ENCODE data around the gene MMP21.

Gene MMP21

DNA sequence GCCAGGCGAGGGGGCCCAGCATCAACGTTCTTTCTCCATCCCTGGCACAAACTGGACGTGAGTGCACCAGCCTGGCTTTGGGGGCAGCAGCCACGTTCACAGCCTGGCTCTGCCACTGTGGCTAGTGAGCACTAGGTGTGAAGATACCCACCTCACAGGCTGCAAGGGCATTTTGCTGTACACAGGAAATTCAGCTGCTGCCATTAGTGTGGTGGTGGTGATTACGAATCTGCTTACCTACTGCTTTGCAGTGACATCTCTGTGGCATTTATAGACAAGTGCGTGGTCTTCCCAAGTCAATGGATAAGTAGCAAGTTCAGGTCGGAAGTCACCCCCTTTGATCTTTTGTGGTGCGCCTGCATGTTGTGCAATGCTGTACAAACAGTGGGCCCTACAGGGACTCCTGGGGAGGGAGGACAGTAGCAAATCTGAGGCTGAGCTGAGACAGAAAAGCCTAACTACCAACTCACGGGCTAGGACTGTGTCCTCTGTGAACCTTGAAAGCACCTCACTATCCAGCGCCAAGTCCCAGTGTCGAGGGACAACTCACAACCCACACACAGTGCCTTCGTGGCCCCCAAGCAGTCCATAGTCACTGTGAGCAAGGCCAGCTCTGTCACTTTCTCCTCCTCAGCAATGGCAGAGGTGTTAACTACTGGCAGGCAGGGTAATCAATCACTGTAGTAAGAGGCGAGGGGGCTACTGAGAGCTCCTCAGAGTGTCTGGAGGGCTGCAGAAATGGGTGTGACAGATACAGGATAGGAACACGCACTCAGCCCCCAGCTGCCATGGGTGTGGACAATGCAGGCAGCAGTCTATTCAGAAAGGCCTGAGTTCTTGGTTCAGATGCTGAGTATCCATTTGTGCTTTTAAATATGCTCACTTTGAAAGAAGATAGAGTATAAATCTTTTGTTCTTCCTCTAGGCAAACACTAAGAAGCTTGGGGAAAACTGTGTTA is 17.0 kb upstream of the MMP21 start:
- DNase-seq (ENCODE audit: low spot score) = no peak

DNA sequence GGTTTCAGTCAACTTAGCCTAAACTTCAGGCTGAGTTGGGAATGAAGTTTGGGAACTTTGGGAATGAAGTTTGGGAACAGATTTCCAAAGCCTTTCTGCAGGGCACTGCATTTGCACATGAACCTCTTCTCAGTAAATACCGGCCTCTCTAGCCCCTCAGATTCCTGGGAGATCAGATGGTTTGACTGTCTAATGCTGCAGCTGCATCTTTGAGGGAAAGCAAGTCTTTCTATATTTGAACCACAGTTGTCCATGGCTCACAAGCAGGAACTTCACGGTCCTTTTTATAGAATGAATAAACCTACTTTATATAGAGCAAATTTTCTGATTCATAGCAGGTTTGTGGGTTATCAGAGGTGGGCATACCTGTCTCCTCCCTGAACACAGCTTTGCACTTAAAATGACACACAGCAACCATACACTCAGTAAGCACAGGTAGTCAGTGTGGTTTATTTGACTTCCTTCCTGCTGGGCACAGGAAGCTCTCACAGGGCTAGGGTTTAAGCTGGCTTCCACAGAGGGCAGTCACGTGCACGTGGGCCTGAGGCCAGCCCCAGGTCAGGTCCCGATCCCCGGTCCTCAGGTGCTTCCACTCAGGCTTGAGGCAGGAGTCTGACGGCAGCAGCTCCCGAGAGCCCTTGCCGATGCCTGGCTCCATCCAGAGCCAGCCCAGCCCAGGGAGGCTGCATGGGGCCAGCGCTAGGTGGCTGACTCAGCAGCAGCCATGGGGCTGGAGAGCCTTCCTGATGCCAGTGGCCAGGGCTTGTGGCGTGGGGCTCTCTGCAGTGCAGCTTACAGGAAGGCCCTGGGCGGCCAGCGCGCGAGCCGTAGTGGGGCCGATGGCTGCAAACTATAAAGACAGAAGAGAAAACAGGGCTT is 12.8 kb upstream of the MMP21 start:
- no peak for DNase-seq (ENCODE audit: low spot score)

DNA sequence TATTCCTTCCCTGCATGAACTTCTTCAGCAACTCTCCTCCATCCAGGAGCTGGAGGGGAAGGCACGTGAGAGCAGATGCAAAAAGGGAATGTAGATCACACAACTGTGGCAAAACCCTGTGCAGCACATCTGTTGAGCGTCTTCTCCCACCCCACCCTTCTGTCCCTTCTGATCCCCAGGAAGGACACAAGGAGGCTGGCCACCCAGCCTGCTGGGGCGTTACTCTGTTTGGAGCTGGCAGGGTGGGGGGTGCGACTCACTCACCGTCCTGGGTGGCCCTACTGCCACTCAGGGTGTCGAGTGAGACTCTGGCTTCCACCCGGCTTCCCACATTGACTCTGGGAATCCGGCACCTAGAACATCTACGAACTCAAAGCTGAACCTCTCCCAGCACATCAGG is 10.2 kb upstream of the MMP21 start:
- DNase-seq (ENCODE audit: low spot score) = no peak

DNA sequence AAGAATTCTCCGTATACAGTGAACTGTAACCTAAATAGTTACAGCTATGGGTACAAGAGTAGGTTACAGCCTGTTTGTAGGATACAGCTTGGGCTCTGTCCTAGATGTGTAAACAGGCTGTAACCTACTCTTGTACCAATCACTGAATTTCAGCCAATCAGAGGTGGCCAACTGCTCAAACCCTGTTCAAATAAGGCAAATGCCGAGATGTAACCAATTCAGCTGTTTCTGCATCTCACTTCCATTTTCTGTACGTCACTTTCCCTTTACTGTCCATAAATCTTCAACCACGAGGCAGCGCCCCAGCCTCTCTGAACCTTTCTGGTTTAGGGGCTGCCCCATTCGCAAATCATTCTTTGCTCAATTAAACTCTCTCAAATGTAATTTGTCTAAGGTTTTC is 8.3 kb upstream of the MMP21 start:
- no peak for DNase-seq (ENCODE audit: low spot score)

DNA sequence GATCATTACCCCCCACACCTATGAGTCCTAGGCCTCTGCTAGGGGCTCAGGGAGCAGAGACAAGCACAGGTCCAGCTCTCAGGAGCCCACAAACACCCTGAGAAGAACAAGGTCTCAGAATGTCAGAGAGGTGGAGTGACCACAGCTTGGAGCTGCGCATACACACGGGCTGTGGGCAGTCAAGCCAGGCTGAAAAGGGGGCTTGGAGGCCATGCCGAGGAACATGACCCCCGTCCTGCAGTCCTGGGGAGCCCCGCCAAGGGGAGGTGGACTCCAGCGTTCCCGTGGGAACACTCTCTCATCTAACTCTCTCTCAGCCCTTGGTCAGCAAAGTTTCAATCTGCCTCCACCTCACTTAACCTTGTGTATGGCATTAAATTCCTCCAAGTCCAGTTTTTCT is 7.8 kb upstream of the MMP21 start:
- no peak for DNase-seq (ENCODE audit: low spot score)

DNA sequence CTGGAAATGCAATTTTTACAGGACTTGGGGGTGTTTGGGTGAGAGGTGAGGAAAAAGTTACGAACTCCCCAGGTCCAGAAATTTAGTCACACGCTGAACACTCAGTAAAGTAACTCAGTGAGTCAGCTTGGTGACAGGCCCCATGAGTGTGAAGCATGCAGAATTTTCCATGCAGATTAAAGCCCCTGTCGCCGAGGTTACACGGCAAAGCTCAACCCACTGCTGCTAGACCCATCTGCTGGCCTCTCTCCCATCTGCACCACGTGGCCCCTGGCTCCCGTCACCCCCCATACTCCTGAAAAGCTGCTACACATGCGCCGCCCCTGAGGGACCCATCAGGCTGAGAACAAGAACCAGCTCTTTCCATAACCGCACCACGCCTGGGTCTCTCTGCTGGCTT is 7.0 kb upstream of the MMP21 start:
- DNase-seq (ENCODE audit: low spot score) = no peak

DNA sequence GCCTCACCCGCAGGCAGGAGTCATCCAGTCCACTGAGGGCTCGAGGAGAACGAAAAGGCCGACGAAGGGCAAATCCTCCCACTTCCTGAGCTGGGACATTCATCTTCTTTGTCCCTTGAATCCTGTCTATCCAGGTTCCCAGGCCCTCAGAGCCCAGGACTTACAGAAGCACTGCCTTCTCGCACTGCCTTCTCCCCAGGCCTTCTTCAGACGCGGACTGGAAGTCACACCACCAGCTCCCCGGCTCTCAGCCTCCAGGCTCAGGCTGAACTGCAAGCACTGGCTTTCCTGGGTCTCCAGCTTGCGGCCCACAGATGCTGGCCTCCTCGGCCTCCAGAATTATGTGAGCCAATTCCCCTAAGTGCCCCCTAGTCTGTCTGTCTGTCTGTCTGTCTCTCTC is 6.4 kb upstream of the MMP21 start:
- no peak for DNase-seq (ENCODE audit: low spot score)

DNA sequence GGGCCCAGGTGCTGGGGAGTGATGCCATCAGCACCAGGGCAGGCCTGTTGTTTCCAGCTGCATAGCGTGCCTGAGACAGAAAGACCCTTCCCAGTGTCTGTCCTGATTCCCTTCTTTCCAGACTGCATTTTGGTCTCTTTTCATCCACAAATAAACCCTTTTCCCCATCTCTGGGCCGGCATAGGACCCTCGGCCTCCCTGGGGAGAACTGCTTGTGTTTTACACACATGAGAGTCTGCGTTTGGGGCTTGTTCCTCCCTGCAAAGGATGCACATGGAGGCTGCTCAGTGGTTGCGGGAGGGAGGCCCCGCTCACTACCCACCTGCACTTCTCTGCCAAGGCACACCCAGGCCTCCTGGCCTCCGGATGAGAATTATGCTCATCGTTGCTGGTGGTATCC is 5.8 kb upstream of the MMP21 start:
- DNase-seq (ENCODE audit: low spot score) = no peak

DNA sequence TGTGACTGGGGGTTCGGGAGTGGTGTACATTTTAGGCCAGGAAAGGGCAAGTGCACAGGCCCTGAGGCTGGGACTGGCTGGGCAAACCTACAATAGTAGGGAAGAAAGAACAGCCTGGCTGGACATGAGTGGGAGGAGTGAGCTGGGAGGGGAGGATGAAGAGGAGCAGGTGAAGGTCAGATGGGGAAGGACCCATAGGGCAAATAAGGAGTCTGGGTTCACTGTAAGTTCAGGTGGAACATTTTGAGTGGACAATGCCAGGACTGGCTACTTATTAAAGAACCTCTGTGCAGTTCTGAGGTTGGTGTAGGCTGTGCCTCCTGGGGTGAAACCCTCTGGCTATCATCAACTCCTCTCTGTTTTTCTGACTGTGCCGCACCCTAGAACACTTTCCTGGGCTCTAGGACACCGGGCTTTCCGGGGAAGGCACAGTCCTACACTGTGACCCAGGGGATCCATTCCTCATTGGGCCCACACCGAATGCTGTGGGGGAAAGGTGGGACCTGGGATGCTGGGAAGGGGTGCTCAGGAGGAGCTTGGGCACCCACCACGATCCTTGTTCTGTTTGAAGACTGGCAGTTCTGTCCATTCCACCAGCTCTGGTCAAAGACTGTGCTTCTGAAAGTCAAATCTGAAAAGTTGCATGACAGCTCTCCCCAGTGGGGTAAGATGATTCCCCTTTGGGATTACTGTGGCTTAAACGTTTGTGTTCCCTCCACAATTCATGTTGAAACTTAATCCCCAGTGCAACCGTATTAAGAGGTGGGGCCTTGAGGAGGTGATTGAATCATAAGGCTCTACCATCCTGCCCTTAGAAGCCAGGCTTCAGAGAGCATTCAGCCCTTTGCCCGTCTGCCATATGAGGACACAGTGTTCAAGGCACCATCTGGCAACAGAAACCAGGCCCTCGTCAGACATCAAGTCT is 4.0 kb upstream of the MMP21 start:
- DNase-seq (ENCODE audit: low spot score) = no peak

DNA sequence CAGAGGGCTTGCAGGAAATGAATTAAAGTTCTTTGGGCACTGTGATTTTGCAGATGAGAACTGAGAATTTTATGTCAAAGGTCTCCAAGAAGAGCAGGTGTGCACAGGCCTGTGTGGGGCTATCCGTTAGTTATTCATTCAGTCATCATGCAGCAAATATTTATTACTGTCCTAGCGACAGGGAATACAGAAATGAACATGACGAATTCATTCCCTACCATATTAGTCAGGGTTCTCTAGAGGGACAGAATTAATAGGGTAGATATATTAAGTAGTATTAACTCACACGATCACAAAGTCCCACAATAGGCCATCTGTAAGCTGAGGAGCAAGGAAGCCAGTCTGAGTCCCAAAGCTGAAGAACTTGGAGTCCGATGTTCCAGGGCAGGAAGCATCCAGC is 2.9 kb upstream of the MMP21 start:
- no peak for DNase-seq (ENCODE audit: low spot score)

DNA sequence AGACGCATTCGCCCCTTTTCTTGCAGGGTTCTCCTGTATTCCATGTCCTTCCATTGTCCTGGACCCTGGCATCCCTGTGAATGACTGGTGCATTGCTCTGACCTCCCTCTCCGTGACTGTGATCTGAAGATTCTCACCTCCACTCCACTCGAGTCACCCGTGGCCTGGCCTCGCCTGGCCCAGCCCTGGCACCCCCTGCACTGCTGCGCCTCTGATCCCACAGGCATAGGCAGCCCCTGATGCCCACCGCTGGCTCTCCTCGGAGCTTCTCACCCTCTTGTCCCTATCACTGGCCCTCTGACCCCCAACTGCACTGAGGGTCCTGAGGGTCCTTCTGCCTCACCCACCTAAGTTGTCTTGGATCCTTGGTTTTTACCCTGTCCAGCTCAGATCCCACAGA is 2.2 kb upstream of the MMP21 start:
- DNase-seq (ENCODE audit: low spot score) = no peak

DNA sequence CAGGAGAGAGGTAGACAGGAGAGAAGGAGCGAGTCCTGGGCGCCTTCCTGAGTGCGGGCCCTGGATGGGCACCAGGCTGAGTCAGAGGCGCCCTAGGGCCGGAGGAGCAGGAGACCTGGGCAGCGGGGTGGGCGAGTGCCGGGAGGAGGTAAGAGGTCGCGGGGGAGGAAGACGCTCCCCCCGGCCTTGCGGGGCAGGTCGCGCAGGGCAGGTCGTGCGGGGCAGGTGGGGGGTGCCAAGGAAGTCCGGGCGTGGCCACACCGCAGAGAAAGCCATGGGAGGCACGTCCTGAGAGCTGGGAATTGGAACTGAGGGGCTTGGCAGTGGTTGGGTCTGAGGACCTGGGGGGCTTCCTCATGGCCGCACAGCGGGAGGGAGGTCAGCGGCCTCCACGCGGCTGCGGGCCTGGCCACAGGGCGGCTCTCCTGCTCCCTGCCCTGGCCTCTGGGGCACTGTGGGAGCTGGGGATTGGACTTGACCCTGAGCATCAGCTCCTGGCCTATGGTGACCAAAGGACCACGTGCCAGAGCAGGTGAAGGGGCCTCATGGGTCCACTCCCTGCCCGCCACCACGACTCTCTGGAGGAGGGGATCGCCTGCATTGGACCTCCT is 935 bp downstream of the MMP21 start:
- no peak for DNase-seq (ENCODE audit: low spot score)

DNA sequence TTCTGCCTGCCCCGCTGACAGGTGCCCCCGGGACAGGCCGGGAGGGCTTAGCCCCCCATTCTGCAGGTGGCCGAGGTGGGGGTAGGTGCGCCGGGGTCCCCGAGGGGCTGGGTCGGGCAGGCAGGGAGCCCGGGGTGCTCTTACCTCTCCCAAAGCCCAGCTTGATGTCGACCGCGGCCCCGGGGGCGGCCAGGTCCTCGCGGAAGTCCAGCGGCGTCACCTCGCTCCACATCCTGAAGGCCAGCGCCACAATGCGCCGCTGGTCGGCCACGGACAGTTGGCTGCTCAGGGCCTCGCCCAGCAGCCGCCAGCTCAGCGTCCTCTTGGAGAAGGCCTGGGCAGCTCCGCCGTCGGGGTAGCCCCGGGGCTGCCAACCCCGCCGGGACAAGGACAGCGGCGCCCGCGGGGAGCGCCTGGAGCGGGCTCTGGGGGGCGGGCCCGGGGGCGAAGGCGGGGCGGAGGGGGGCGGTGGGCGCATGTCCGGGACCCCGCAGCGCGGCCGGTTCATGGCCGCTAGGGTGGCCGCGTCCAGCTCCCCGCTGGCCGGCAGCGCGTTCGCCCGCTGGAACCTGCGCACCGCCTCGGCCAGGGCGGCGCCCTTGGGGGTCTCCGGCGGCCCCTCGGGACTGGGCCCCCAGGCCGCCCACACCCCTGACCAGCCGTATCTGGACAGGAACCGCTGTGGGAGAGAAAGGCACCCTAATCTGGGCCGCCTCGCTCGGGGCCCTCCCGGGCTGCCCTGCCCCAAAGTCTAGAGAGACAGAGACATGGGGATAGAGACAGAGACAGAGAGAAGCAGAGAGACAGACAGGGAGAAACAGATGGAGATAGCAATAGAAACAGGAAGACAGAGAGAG is 1.7 kb downstream of the MMP21 start:
- no peak for DNase-seq (ENCODE audit: low spot score)

DNA sequence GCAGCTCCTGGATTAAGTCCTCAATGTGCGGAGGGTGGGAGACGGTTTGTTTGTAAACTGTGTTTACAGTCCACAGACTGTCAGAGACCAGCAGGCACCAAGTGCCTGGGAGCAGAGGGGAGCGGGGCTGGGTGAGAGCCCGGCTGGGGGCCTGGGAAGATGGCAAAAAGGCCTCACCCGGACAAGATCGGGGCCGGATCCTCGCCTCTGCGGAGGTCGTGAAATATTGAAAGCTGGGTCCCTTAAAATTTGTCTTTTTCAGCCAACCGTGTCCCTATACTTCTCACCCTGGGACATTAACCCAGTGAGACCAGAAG is 2.8 kb downstream of the MMP21 start:
- no peak for DNase-seq (ENCODE audit: low spot score)

DNA sequence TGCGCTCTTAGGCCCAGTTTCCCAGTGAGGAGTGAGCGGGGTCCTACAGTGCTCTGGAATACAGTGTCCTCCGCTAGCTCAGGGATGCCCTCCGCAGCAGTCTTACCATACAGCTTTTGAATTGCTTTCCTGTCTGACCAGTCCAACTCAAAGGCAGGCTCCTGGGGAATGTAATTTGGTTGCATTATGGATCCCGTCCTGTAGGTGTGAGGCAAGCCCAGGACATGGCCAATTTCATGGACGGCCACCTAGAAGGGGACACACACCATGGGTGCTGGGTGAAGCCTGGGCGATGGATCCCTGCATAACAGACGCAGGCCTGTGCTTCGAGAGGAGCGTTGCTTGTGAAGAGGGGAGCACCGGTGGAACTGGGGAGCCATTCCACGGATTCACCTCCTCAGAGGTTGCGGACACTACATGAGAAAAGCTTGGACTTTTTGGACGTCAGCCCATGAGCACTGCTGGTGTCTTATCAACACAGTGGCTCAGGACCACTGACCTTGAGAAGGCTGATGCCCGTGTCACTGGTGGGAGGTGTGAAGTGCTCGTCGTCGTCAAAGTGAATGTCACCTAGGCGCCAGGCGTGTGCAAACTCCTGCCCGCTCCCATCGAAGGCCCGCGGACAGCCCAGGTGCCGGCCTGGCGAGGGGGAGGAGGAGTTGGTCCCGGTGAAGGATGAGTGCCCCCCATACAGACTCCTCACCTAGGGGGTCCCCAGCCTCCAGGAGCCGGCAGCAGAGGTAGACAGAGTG is 3.3 kb downstream of the MMP21 start:
- no peak for DNase-seq (ENCODE audit: low spot score)

DNA sequence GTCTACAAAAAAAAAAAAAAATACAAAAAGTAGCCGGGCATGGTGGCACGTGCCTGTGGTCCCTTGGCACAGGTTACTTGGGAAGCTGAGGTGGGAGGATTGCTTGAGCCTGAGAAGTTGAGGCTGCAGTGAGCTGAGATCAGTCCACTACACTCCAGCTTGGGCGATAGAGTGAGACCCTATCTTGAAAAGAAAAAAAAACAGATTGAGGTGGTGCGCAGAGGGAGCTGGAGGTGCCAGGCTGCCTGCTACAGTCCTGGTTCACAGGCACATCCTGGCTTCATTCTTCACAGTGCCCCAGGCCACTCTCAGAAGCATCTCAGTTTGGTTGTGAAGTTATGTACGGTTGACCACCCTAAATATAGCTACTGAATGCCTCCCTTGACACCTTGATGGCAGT is 4.8 kb downstream of the MMP21 start:
- DNase-seq (ENCODE audit: low spot score) = no peak

DNA sequence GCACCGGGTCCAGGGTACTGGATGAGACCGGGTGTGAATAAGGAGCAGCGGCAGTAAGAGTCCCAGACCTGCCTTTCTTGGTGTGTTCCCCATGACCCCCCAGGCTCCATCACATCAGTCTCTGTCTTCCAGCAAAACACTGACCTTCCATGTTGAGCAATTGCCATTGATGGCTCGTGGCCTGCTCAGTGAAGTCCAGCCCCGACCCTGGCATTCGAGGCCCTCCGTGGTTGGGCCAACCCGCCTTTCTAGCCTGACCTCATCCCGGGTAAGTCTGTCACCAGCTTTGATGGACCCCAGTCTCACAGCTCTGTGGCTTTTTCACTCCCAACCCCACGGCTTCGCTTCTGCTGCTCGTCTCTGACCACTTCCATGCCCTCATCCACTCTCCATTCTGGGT is 6.4 kb downstream of the MMP21 start:
- no peak for DNase-seq (ENCODE audit: low spot score)

DNA sequence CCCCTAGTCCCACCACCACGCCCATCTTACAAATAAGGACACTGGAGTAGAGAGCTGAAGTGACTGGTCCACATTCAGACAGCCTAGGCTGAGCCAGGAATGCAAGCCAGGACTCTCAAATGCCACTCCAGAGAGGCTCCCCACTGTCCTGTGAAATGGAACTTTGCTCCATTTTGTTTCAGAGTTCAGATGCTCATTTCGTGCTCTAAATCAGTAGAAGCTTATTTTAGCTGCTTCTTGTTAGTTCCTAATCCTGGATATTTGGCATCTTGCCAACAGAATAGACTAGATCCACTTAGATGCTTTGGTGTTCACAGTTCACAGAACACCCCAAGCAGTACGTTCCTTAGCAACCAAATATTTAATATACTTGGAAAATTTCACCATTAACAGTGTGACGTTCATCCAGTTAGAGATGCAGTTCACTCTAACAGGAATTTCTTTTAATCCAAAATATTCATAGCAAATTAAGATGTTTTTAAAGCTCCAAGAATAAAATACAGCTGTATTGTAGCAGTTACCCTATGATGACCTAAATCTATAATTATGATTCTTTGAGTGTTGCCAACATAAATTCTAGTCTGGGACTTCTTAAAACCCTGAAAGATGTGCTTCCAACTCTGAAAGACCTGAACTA is 7.3 kb downstream of the MMP21 start:
- DNase-seq (ENCODE audit: low spot score) = no peak

DNA sequence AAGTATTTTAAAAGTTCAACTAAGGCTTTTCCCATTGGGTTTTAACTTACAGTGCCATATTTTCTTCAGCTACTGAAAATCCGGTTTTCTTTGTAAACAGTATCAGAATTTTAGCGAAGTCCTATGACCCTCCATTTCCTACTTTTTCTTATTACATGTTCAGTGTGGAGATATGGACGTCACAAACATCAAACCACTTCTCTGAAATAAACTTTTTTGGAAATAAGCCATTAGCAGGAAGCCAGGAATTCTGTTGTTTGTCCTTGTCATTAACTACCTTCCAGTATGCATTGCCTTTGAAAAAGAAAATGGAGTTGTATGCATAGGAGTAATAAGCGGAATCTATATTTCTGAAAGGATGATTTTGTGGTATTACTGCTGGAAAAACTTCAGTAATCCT is 9.1 kb downstream of the MMP21 start:
- DNase-seq (ENCODE audit: low spot score) = no peak

DNA sequence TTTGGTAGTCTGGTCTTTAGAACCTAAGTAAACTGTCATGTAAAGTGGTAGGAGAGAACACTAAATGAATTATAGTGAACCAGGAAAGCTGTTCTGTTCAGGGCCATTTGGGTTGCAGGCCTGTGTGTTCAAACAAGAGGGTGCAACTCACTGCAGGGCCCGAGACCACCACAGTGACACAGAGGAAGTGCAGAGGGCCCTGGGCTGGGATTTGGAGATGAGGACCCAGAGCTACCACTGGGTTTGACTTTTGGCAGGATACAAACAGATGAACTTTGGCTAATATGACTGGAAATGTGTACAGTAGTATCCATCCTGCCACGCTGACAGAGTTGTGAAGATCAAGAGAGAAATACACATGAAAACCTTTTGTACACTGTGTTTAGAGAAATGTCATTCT is 9.8 kb downstream of the MMP21 start:
- no peak for DNase-seq (ENCODE audit: low spot score)
